AG09309 (cell line): ENCODE results near the gene RPL10A.
A peak's percentile ranks its signal among the peaks of the same experiment; 100 is the strongest.

ENCODE experiments used
- DNase-seq: peaks from one replicate; pipeline ENCODE4 v3.0.0-alpha.2; 2010; ENCODE audit warnings: low read depth
- H3K4me3 ChIP-seq: 2 replicates; pipeline ENCODE4 v1.5.1; 2011; ENCODE audit warnings: mild to moderate bottlenecking, low read depth, low read length, moderate library complexity; ENCODE audit not compliant: control insufficient read depth
- TF ChIP-seq, protein P1 (sequence below): IDR thresholded peaks from 2 replicates; pipeline ENCODE4 v1.5.1; 2011; ENCODE audit warnings: mild to moderate bottlenecking, low read depth, low read length, inconsistent platforms; ENCODE audit not compliant: insufficient read depth, control insufficient read depth; ENCODE audit errors: missing control alignments

Gene RPL10A

DNA sequence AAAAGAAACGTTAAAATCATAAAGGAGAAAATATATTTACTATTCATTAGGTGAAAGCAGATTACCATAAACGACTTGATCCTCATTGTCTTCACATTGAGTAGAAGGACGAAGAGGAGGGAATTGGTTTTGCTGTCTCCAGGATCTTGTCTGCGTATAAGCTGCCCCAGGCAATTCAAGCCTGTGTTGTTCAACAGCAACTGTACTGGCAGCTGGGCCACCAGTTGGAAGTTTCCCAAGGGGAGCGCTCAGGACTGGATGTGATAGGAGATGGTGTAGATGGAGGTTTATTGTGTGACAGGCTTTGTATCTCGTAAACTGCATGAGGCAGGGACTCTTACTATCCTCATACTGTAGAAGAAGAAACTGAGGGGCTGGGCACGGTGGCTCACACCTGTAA is 20.0 kb upstream of the RPL10A start:
- no peak overlapping the region for H3K4me3 ChIP-seq
- TF ChIP-seq, protein P1, sequence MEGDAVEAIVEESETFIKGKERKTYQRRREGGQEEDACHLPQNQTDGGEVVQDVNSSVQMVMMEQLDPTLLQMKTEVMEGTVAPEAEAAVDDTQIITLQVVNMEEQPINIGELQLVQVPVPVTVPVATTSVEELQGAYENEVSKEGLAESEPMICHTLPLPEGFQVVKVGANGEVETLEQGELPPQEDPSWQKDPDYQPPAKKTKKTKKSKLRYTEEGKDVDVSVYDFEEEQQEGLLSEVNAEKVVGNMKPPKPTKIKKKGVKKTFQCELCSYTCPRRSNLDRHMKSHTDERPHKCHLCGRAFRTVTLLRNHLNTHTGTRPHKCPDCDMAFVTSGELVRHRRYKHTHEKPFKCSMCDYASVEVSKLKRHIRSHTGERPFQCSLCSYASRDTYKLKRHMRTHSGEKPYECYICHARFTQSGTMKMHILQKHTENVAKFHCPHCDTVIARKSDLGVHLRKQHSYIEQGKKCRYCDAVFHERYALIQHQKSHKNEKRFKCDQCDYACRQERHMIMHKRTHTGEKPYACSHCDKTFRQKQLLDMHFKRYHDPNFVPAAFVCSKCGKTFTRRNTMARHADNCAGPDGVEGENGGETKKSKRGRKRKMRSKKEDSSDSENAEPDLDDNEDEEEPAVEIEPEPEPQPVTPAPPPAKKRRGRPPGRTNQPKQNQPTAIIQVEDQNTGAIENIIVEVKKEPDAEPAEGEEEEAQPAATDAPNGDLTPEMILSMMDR, result no peak

GRCh38 chr6:35449287-35449881 is 18.8 kb upstream of the RPL10A start:
- TF ChIP-seq, protein P1, result peak; percentile 66
- no peak overlapping the region for H3K4me3 ChIP-seq
- no peak for DNase-seq

More for the DNA sequence above, 20.0 kb upstream of the RPL10A start:
- no peak for DNase-seq

DNA sequence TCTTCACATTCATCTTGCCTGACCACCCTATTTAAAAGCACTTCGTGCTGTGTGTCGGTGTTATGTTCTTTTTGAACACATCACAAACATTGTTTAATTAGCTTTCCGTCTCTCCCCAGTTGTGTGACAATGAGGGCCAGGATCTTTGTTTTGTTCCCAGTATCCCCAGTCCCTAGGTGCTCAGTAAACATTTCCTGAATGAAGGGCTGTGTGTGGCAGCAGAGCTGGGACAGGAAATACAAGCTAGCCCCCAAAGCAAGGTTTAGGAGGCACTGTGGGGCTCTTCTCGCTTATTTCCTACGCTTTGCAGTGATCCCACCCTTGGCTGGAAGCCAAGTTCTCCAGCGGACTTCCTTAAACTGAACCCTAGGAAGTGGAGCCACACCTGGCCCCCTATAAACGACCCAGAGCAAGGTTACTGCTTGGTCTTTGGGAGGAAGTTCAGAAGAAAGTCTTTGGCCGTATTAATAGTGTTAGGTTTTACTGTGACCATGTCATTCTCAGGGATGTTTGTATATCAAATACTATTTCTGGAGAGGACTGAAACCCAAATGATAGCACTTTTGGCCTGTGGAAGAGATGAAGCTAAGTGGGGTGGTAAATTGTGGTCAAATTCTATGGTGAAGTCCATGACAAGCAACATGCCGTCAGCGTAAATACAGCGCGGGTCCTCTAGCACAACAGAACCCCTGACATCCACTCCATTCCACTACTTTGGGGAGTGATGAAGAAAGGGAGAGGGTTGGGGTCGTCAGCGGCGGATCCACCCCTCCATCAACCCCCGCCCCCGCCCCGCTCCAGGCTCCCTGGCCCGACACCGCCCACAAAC is 16.6 kb upstream of the RPL10A start:
- DNase-seq, result no peak
- TF ChIP-seq, protein P1, result no peak
- H3K4me3 ChIP-seq, result peak overlapping the region; percentile 64

GRCh38 chr6:35452183-35453090 is 15.8 kb upstream of the RPL10A start, which contains the start of gene FANCE:
Gene FANCE (plus strand): TSS chr6:35452338. CDS start chr6:35452546, 208 bp downstream.
- TF ChIP-seq, protein P1, result no peak
- no peak for DNase-seq
- H3K4me3 ChIP-seq, result peak within 1 kb of the TSS; percentile 64

DNA sequence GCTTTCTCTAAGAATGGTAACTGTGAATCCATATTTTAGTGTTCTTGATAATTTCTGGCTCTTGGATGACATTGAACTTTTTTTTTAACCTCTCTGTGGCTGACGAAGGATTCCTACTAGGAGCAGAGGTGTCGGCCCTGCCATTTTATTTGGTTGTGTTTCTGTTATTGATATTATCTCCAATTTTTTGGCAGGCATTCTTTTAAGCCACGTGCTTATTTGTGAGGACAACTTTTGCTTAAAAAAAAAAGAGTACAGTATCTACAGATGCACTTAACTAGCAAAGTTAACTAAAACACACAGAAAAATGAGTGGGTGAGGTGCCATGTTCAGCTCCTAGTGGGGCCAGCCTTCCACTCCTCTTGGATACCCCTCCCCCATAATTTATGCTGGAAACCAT is 15.0 kb upstream of the RPL10A start:
- DNase-seq, result no peak
- H3K4me3 ChIP-seq, result peak overlapping the region; percentile 4; the same call in 1 of the 2 replicates
- TF ChIP-seq, protein P1, result no peak
